Type B pancreatic cell (in vitro differentiated cells): ENCODE data around the gene MAP1LC3C. TPM values are rescaled to one million over a fixed set of nuclear protein-coding genes. Genes with fewer than 3 reads are reported as not detected.

Experiments used
- DNase-seq: peaks from one replicate; pipeline ENCODE4 v3.0.0; 2021; ENCODE audit warnings: mixed read lengths; ENCODE audit not compliant: unreplicated experiment; ENCODE audit errors: extremely low spot score
- H3K27ac Mint-ChIP-seq: 2 replicates; pipeline ENCODE4 v1.8.0; 2021; ENCODE audit warnings: mild to moderate bottlenecking, mixed read lengths
- H3K27me3 Mint-ChIP-seq: 2 replicates; pipeline ENCODE4 v1.8.0; 2021; ENCODE audit warnings: mixed read lengths
- H3K36me3 Mint-ChIP-seq: 2 replicates; pipeline ENCODE4 v1.8.0; 2021; ENCODE audit warnings: mixed read lengths
- H3K4me1 Mint-ChIP-seq: one replicate; pipeline ENCODE4 v1.8.0; 2021; ENCODE audit warnings: mixed read lengths; ENCODE audit not compliant: unreplicated experiment
- H3K4me3 Mint-ChIP-seq: 2 replicates; pipeline ENCODE4 v1.8.0; 2021; ENCODE audit warnings: mild to moderate bottlenecking, mixed read lengths
- H3K9me3 Mint-ChIP-seq: 2 replicates; pipeline ENCODE4 v1.8.0; 2021; ENCODE audit warnings: mixed read lengths
- CTCF ChIP-seq: fragments of 200-600 bp; sonication (generic); conservative IDR thresholded peaks from 2 replicates; pipeline ENCODE4 v1.5.0; 2021; ENCODE audit warnings: antibody characterized with exemption, mild to moderate bottlenecking
- total RNA-seq: library from RNA; stranded (reverse); gene quantifications from 2 replicates; pipeline ENCODE4 v1.2.1, GENCODE V29; 2021; ENCODE audit warnings: low replicate concordance

MAP1LC3C gene
- total RNA-seq, 1 donor from 2014 or later = 3.2 TPM

- TF ChIP-seq CTCF = no peak
- Mint-ChIP-seq H3K36me3 (no peaks in the 10 kb centered on the region), H3K4me1 (no peaks in the 10 kb centered on the region), H3K9me3 (no peaks in the 10 kb centered on the region), H3K27ac (no peak overlapping the region), H3K27me3 (no peaks in the 10 kb centered on the region), H3K4me3 (no peak overlapping the region)
- DNase-seq = no peak
Observed at GRCh38 chr1:242008826-242009495, 10.1 kb upstream of the MAP1LC3C start.

- Mint-ChIP-seq H3K36me3 (no peaks in the 10 kb centered on the region), H3K4me1 (peaks cover 3% of the 10 kb centered on the region), H3K9me3 (no peaks in the 10 kb centered on the region), H3K4me3 (no peak overlapping the region), H3K27ac (no peak overlapping the region), H3K27me3 (no peaks in the 10 kb centered on the region)
- no peak for TF ChIP-seq CTCF
- DNase-seq = no peak
Observed at GRCh38 chr1:242006976-242007375, 8.1 kb upstream of the MAP1LC3C start.

GRCh38 chr1:242005866-242006535 is 7.1 kb upstream of the MAP1LC3C start:
- H3K9me3 Mint-ChIP-seq = no peaks in the 10 kb centered on the region
- no peaks in the 10 kb centered on the region for H3K27me3 Mint-ChIP-seq
- no peak overlapping the region for H3K27ac Mint-ChIP-seq

GRCh38 chr1:242004751-242005495 is 6.0 kb upstream of the MAP1LC3C start:
- no peak for TF ChIP-seq CTCF

More at GRCh38 chr1:242005866-242006535, 7.1 kb upstream of the MAP1LC3C start:
- Mint-ChIP-seq H3K4me3 (no peak overlapping the region), H3K36me3 (no peaks in the 10 kb centered on the region), H3K4me1 (peaks cover 3% of the 10 kb centered on the region)
- no peak for DNase-seq
- TF ChIP-seq CTCF = no peak

GRCh38 chr1:242002510-242002909 is 3.6 kb upstream of the MAP1LC3C start:
- Mint-ChIP-seq H3K27me3 (no peaks in the 10 kb centered on the region), H3K36me3 (no peaks in the 10 kb centered on the region), H3K4me1 (peaks cover 10% of the 10 kb centered on the region), H3K27ac (no peak overlapping the region), H3K4me3 (no peak overlapping the region), H3K9me3 (no peaks in the 10 kb centered on the region)
- DNase-seq = no peak
- TF ChIP-seq CTCF = no peak

More at GRCh38 chr1:242004751-242005495, 6.0 kb upstream of the MAP1LC3C start:
- Mint-ChIP-seq H3K4me3 (no peak overlapping the region), H3K4me1 (peaks cover 3% of the 10 kb centered on the region), H3K9me3 (no peaks in the 10 kb centered on the region), H3K27me3 (no peaks in the 10 kb centered on the region), H3K36me3 (no peaks in the 10 kb centered on the region), H3K27ac (no peak overlapping the region)
- DNase-seq = no peak
